GM18520 (cell line): ENCODE data around the gene GREM1.

Experiments
- ATAC-seq: cut with Tn5 transposase; IDR thresholded peaks from one replicate; pipeline ENCODE4 v1.9.1; 2021; ENCODE audit not compliant: unreplicated experiment

GREM1 gene

GRCh38 chr15:32694222-32694983 is 23.4 kb upstream of the GREM1 start:
- ATAC-seq = no peak

- no peak for ATAC-seq
Measured at GRCh38 chr15:32698773-32699390, 18.9 kb upstream of the GREM1 start.

GRCh38 chr15:32700501-32701150 is 17.2 kb upstream of the GREM1 start:
- no peak for ATAC-seq

- no peak for ATAC-seq
Measured at GRCh38 chr15:32701863-32702262, 15.9 kb upstream of the GREM1 start.

- ATAC-seq = no peak
Measured at GRCh38 chr15:32704395-32704981, 13.3 kb upstream of the GREM1 start.

- no peak for ATAC-seq
Measured at GRCh38 chr15:32705446-32705845, 12.4 kb upstream of the GREM1 start.

- ATAC-seq = no peak
Measured at GRCh38 chr15:32706704-32707103, 11.1 kb upstream of the GREM1 start.

- ATAC-seq = no peak
Measured at GRCh38 chr15:32707436-32707835, 10.4 kb upstream of the GREM1 start.

- no peak for ATAC-seq
Measured at GRCh38 chr15:32709295-32710033, 8.3 kb upstream of the GREM1 start.

- ATAC-seq = no peak
Measured at GRCh38 chr15:32715276-32715675, 2.5 kb upstream of the GREM1 start.

- ATAC-seq = no peak
Measured at GRCh38 chr15:32716216-32716914, 1.4 kb upstream of the GREM1 start.

GRCh38 chr15:32716915-32717425 is 834 bp upstream of the GREM1 start:
- no peak for ATAC-seq

GRCh38 chr15:32718227-32718820 is 520 bp downstream of the GREM1 start:
- ATAC-seq = no peak

- ATAC-seq = no peak
Measured at GRCh38 chr15:32718821-32719716, 1.3 kb downstream of the GREM1 start.

- ATAC-seq = no peak
Measured at GRCh38 chr15:32721596-32721995, 3.8 kb downstream of the GREM1 start.

- ATAC-seq = no peak
Measured at GRCh38 chr15:32722136-32722535, 4.3 kb downstream of the GREM1 start.

- peak; percentile 96 for ATAC-seq
Measured at GRCh38 chr15:32723171-32723948, 5.6 kb downstream of the GREM1 start.
